NCI-H1417 (cell line): ENCODE measurements around the gene WWOX.
A peak's percentile ranks its signal among the peaks of the same experiment; 100 is the strongest.

Source experiments
- DNase-seq, 3 experiments: peaks; one replicate each; lab custom pipeline; 2025; lab: John Stamatoyannopoulos, UW

The WWOX gene

DNA sequence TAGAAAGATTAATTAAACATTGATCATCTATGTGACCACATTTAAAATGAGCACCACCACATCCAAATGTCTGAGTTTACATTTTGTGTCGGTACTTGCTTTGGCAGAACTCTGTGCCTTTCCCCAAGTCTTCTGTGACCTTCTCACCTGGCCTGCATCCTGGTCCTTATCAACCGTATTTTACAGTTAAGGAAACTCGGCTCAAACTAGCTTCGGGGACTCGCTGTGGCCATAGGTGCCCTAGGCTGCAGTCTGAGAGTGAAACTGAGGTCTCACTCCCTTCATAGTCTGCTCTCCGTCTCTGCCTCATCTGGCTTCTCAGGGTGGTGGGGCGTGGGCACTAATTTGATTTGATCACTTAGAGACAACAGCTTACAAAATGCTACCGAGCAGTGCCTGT is 555.5 kb downstream of the WWOX start:
- DNase-seq: peak in 2 of 3 experiments; percentile 3 to 52

DNA sequence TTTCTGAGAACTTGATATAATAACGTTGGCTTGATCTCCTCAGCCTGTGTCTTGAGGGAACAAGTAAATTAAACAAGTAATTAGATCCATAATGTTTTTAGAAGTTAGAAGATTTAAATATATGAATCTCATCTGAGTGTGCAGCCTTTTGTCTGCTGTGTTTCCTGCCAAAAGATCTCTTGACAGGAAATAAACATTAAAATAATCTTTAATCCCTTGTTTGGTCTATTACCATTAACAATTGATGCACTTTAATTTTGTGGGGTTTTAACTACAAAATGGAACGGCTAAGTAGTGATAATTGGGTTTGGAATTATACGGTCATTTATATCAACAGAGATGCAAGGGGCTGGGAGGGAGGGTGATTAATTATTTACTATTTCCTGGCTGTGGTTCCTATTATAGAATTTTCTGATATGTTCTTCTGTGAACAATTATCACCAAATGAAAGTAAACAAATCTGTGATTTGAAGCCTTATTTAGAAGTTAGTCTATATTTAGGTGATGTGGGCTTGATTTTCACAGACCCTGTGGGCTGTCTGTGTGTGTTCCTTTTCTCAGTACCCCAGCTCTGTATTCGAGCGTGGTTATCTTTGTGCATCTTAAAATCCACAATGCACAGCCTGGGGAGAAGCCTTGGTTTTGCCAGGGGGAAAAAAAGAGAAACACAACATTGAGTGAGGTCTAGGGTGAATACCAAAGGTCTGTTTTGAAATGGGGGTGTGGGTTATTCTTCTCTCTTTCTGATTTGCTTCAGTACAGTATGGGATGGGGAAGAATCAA is 556.1 kb downstream of the WWOX start:
- DNase-seq: peak in 1 of 3 experiments; percentile 52

DNA sequence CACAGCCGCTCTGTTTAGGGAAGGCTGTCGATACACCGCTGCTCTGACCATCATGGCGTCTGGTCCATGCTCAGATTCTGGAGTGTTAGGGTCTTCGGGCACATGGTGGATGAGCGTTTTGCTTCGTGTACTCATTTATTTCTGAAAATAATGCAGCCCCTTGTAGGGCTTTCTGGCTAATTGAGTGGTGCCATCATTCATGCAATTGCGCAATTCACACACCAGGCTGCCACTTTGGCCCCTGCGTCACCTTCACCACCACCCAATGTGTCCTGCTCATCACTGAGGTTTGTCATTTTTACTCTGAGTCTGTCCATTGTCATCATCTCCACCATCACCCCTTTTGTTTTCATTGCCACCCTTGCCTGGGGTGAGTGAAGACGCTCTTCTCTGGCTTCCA is 557.4 kb downstream of the WWOX start:
- no peak for DNase-seq

DNA sequence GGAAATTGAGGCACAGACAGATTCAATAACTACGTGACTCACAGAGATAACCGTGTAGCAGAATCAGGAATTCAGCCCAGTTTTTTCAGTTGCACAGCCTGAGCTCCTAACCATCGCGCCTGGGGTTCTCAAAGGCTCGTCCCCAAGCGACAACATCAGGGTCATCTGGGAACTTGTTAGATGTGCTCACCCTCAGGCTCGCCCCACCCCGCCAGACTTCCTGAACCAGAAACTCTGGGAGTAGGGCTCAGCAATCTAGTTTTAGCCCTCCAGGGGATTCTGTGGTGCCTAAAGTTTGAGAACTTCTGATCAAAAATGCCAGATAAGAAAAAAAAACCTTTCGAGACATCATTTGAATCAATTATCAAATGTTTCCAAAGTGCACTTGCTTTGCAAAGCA is 559.8 kb downstream of the WWOX start:
- peak in 2 of 3 experiments; percentile 46 to 70 for DNase-seq

DNA sequence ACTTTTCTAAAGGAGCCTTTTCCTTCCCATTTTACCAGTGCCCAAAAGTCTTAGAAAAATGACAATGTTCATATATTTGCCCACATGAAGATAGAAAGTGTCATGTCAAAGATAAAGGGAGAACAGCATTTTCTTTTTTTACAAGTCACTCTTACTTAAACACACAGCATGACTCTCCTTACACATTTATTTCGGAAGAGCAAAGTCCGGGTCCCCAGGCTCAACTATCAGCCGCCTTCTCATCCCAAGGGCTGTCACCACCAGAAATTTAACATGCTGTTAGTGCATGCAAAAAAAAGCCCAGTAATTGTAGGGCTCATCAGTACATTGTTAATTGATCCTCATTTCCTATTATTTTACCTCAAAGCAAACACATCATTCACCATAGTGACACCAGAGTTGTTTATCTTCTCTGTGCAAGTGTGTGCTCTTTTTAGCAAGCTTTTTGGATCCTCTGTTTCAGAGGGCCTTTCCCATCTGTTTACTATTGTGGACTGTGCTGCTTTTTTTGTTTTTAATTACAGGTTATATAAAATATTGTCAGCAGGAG is 560.3 kb downstream of the WWOX start:
- peak in 2 of 3 experiments; percentile 87 to 98 for DNase-seq

DNA sequence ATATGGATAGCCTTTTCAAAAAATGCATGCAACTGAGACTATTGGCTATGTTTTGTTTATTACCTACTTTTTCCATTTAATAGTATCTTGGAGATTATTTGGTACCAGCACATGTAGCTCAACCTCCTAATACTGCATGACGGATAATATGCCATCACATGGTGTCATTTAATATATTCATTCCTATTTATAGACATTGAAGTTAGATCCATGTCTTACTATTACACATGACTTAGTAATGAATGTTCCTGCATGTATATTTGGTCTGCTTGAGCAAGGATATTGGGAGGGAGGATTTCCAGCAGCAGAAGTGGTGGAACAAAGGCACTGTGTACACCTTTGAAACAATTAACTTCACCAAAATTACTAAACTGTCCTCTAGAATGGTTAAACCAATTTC is 561.3 kb downstream of the WWOX start:
- DNase-seq: peak in 1 of 3 experiments; percentile 40

DNA sequence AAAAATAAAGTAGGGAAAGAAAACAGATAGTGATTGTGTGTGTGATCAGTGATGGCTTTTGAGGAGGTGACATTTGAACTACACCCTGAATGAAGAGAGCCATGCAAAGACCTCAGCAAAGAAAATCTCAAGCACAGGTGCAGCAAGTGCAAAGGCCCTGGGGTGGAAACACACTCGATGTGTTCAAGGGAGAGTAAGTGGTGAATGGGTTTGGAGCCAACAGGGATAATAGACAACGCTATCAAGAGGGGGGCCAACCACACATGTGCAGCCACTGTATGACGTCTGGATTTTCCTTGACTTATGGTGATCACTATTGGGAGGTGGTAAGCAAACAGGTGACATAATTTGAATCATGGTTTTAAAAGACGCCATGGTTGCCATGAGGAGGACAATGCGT is 564.2 kb downstream of the WWOX start:
- DNase-seq: no peak

DNA sequence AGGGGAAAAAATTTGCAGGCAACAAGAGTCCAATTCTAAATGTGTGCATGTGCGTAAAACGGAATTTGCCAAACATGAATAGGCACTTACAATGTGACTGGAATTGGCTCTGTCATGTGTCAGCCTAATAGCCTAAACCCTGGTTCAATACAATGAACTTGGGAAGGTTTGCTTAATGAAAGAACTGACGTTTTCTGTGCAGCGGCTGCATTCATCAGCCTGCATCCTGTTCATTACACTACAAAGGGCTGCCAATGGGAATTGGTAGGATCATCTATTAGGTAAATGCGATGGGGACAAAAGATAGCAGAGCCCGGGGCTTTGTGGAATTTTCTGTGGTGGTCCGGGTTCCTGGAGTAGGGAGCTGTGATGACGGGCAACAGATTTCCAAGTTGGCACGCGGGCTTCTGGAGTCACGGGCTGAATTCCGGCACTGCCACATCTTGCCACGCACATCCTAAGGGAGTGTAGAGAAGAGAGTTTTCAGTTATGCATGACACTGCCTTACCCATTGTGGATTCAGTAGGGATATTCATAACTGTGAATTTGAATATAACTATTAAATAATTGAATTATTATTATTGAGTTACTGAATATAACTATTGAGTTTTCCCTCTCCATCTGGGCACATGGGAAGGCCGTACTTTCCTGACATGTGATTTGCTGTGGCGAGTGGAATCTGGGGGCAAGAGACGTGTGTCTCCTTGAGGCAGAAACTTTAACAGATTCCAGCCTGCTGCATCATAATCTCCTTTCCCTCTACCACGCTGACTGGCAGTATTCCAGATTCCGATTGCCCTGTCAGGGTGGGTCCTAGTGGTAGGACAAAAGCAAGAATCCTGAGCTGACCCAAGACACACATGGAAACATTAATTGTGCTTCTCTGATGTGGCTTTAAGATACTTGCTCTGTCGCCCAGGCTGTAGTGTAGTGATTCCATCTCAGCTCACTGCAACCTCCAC is 565.6 kb downstream of the WWOX start:
- no peak for DNase-seq

DNA sequence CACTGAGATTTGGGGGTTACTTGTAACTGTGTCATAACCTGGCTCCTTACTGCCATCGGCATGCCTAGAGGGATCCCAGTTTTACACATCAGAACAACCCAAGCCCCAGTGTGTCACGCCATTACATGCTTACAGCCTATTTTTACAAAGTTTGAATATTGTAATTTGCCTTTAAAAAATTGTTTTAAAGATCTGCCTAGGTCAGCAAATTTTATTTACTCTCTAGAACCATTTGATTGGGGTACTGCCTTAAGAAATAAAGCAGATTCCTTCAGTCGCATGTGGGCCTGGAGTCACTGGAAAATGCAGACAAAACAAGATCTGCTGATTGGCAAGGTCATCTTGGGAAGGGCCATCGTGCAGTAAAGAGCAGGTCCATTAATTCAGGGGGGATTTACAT is 566.9 kb downstream of the WWOX start:
- no peak for DNase-seq

DNA sequence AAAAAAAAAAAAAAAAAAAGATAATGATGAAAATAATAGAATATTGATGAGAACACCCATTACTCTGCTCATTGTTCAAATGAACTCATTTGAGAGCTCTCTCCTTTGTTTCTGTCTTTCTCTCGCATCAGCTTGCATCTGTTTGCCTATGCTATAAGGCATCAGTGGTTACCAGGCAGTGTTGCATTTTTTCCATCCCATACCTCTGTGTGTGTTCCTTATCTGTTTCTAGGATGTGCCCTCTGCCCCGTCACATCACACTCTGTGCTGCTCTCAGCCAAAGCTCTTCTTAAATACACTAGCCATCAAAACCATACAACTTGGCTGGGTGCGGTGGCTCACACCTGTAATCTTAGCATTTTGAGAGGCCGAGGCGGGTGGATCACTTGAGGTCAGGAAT is 568.2 kb downstream of the WWOX start:
- no peak for DNase-seq

DNA sequence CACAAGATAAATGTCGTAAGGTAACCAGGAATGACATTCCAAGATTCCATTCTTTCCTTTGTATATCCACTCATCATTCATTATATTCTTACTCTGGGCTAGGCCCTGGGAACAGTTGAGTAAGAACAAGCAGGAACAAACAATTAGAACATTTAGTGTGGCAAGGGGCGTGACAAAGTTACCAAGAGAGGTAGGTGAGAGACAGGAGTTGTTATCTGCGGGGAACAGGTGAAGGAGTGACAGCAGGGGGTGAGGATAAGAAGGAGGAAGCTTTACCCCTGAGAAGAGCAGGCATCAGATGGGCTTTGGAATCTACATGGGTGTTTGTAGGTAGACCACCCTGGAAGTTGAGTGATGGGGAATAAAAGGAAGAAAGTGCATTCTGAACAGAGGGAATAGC is 568.9 kb downstream of the WWOX start:
- no peak for DNase-seq

DNA sequence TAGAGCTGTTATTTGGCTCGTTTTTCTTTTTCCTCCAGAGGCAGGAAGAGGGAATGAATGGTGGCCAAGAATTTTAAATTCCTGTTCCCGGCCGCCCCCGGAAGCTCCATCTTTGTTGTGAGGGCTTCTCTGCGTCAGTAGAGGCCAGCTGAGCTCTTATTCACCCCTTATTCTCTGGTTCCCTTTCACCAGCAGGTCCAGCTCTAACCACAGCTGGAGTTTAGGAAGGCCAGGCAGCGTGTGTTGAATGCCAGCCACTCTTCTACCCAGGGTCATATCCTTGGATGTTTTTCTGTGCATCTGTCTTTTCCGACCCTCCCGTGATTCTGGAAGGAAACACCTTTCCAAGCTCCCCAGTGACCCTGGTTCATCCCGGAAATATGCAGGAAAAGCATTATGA is 570.5 kb downstream of the WWOX start:
- DNase-seq: no peak

DNA sequence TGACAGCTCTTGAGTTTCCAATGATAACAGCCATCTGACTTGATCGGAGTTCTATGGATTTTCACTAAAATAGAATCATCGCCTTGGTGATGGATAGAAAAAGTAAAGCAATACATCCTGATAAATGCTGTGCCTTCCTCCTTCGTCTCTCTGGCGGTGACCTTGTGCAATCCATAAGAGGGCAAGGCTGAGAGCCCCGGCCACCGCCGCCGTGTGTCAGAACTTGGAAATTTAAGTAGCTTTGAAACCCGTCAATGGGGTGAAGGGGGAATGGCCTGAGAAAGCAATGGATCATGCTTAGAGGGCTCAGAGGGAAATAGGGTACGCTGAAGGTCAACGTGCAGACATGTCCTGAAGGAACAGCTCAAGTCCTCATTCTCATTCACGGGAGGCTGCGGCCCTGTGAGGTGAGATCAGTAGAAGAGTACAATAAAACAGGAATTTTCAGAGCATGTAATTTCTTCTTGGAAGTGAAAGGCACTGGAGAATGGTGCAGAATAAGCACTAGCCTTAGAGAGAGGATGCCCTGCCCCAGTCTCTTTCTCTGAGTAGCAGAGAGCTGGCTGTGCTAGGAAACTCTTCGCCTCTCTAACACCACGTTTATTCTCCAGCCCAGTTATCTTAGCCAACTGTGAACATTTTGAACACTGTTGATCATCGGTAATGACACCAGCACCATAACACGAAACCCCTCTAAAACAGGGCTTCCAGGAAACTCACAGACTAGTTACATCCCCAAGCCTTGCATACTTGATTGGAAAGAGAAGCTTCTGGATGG is 573.5 kb downstream of the WWOX start:
- DNase-seq: no peak

DNA sequence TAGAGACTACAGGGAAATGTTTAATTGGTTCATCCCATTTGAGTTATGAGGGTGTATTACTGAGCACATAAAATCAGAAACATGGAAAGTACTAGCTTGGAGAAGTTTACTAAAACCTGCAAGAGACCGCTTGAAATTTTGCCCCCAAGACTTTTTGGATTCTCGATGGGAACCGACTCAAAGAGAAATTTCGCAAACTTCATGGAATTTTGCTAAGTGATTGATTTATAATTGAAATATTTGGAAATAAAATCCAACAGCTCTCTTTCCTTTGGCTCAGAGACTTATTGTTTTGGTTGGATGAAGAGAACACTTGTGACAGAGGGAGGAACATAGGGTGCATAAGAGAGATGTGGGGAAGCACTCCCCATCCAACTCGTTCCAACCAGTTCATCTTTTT is 574.4 kb downstream of the WWOX start:
- no peak for DNase-seq

DNA sequence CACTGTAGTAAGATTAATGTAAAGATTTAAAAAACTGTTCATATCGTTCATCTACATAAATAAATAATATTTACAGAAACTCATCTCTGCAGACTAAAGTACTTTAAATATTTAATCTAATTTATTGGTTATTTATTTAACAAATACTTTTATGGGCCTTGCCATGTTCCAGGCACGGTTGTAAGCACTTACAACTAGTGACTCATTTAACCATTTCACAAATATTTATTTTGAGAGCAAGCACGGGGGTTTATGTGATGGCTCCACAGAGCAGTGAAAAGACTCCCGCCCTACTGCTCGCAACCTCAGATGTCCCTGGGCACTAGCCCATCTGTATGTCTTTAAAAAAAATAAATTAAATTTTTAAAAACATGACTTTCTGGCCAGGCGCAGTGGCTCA is 575.9 kb downstream of the WWOX start:
- no peak for DNase-seq

DNA sequence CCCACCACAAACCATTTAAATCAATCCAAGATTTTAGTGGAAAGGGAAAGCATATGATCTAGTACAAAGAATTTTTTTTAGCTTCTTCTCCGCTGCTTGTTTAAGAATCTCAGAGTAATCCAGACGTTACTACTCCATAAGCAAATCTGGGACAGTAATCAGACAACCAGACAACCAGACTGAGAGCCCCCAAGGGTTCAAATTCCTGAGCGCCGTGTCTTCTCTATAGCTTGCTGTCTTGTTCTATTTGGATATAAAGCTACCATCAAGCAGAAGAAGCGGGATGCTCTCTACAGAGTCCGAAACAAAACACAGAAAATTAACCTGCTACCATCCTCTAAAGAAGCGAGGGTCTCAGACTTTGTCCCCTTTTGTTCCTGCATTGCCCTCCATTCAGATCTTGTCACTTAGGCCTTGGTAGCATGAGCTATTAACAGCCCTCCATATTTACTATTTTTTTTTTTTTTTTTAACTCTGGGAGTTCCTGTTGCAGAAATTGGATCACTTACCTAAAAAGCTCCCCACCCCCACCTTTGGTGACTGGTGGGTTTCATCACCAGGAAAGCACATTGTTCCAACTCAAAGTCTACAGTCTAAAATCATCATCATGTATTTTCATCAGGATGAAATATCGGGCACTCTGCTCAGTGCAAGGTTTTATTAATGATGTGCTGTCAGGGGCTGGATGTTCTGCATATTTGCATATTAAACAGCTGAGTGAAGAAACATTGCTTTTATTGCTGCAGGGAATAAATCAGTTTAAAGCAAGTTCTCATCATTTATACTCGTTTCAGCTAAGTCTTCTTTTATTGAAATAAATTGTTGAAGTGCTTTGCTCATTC is 576.7 kb downstream of the WWOX start:
- DNase-seq: no peak

DNA sequence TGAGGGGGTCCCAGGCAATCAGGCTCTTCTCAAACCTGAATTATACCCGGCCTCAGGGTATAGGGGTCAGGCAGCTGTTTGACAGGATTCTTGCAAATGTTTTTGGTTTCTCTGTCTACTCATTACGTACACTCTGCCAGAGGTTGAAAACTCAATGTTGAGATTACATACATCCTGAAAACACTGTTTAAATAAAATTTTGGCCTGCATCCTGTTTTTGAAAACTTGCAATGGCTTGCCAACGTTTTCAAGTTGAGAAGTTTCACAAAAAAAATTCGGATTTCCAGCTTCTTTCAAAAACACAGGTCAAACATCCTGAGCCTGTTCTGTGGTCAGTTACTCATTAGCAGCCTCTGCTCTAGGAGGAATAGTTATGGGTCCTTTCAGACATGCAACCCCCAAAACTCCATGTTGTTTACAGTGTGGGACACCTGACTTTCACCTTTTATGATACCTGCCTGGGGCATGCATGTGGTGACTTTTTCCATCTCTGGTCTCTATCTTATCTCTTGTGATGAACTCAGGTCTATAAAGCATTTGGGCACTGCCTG is 577.8 kb downstream of the WWOX start:
- no peak for DNase-seq

DNA sequence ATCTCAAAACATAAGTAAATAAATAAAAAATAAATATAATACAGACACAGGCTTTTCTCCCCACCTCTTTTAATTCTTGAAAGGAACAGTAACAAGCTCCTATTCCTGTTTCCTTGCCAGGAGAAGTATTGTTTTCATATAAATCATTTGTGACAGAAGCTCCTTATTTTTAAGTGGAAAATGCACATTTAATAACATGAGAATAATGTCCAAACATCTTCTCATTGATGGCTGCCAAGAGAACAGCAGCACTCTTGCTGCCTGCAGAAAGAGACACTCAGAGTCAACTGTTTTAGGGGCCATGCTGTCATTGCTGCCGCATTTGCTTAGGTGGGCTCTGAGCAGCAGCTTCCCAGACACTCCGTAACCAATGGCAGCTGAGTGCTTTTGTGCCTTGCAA is 580.1 kb downstream of the WWOX start:
- no peak for DNase-seq

DNA sequence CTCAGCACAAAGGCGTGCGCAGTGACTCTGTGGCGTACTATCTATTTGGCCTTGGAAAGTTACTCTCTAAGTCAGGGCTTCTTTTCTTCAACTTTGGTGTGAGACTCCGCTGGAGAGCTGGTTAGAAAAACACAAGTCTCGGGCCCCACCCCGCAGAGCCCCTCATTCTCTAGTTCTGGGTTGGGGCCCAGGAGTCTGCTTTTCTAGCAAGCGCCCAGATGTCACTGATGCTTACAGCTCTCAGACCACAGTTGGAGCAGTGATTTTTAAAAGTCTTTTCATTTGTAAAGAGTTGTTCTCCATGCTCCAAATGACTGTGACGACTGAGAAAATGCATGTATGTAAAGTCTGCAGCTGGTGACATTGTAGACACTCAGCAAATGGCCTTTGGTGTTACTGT is 582.3 kb downstream of the WWOX start:
- DNase-seq: no peak

DNA sequence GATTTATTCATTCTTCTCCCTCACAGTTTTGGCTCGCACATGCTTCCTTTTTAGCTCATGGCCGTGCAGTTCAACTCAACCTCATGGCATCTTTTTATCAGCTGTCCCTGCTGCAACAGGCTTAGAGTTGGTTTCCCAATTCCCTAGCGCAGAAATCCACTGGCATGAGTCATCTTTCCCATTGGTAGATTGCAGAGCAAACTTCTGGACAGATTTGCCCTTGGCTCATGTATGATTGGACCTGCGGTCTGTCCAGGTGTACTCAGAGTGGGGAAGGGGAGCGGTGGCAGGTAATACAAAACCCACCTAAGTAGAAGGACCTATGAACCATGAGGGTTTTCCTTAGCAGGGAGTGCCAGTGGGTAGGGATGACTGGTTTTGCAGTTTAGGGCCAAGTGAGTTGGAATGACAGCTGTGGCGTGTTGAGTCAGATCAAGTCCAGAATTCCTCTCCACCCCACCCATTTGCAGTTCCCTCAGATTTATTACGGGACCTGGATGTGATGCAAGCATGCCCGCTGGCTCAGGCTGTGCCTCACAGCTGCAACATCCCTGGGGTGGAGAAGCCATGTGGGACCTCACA is 584.7 kb downstream of the WWOX start:
- DNase-seq: no peak
